ENCODE measurements around the gene HS3ST5. TPM values are rescaled to one million over a fixed set of nuclear protein-coding genes. Genes with fewer than 3 reads are reported as not detected.

The HS3ST5 gene
- total and polyA plus RNA-seq, 2 donors (not counting 3 experiments of a cell fraction or from before 2014, with no cell fraction given), result not detected

- Histone ChIP-seq H3K36me3 (ENCODE audit: control insufficient read depth in 2 of 2, extremely low read depth in 1 of 2, insufficient read depth in 2 of 2, low read length in 2 of 2) (no peaks in the 10 kb centered on the region), H2AFZ (ENCODE audit: low read depth, low read length) (no peak overlapping the region), H3K4me3 (replicated peaks in 1 of 3; ENCODE audit: insufficient read depth in 1 of 3, low read depth in 1 of 3, low read length in 3 of 3) (no peak overlapping the region), H3K4me1 (ENCODE audit: control insufficient read depth, extremely low read depth, insufficient read depth, low read length) (no peaks in the 10 kb centered on the region), H3K9me3 (replicated peaks; ENCODE audit: control insufficient read depth, insufficient read depth, low read length) (no peaks in the 10 kb centered on the region), H3K27me3 (ENCODE audit: control insufficient read depth in 2 of 2, insufficient read depth in 2 of 2, low read length in 2 of 2) (no peaks in the 10 kb centered on the region), H3K4me2 (ENCODE audit: insufficient read depth, low read length) (no peak overlapping the region), H3K9me1 (replicated peaks; ENCODE audit: control insufficient read depth, extremely low read depth, insufficient read depth, low read length) (no peaks in the 10 kb centered on the region), H3K9ac (replicated peaks; ENCODE audit: extremely low read depth, insufficient read depth, low read length) (no peak overlapping the region), H3K27ac (ENCODE audit: insufficient read depth, low read depth, low read length) (no peak overlapping the region), H3K79me2 (ENCODE audit: control insufficient read depth, insufficient read depth, low read length) (no peaks in the 10 kb centered on the region), H4K20me1 (replicated peaks; ENCODE audit: control insufficient read depth, extremely low read depth, insufficient read depth, low read length) (no peaks in the 10 kb centered on the region)
- ChIA-PET POLR2A (no interaction called here), CTCF (no interaction called here)
- no TSS peak for BruUV-seq (replicated peaks)
- TF ChIP-seq FOS (IDR thresholded peaks at IDR 0.05; ENCODE audit: borderline replicate concordance, insufficient read depth, low read length), result no peak
- TF ChIP-seq POLR2AphosphoS5 (IDR thresholded peaks at IDR 0.05; ENCODE audit: insufficient read depth, low read depth, low read length), result no peak
- TF ChIP-seq CTCF (IDR thresholded peaks at IDR 0.05; ENCODE audit: extremely low read depth in 1 of 2, insufficient read depth in 1 of 2, low read depth in 1 of 2, low read length in 2 of 2), result no peak
- TF ChIP-seq GATA2 (IDR thresholded peaks at IDR 0.05; ENCODE audit: insufficient read depth, insufficient read length, low read depth, low read length), result no peak
- no peak for TF ChIP-seq MAX (IDR thresholded peaks at IDR 0.05; ENCODE audit: insufficient read depth, insufficient read length)
- intact Hi-C loops (cut with micrococcal nuclease) (no loop called here), dilution Hi-C loops (cut with MboI; ENCODE audit: extremely low pct_ligation_motif_present, low sequenced_read_pairs) (no loop called here)
- DNase-seq (ENCODE audit: low read depth, low spot score), result no peak
- FAIRE-seq, result no peak
Observed at GRCh38 chr6:114382406-114382805, 39.6 kb upstream of the HS3ST5 start.

GRCh38 chr6:114377881-114378280 is 35.1 kb upstream of the HS3ST5 start:
- Histone ChIP-seq H3K4me2 (ENCODE audit: insufficient read depth, low read length) (no peak overlapping the region), H3K79me2 (ENCODE audit: control insufficient read depth, insufficient read depth, low read length) (no peaks in the 10 kb centered on the region), H2AFZ (ENCODE audit: low read depth, low read length) (no peak overlapping the region), H3K9me1 (replicated peaks; ENCODE audit: control insufficient read depth, extremely low read depth, insufficient read depth, low read length) (no peaks in the 10 kb centered on the region), H3K4me1 (ENCODE audit: control insufficient read depth, extremely low read depth, insufficient read depth, low read length) (no peaks in the 10 kb centered on the region), H3K27ac (ENCODE audit: insufficient read depth, low read depth, low read length) (no peak overlapping the region), H3K27me3 (ENCODE audit: control insufficient read depth in 2 of 2, insufficient read depth in 2 of 2, low read length in 2 of 2) (no peaks in the 10 kb centered on the region), H3K9ac (replicated peaks; ENCODE audit: extremely low read depth, insufficient read depth, low read length) (no peak overlapping the region), H3K9me3 (replicated peaks; ENCODE audit: control insufficient read depth, insufficient read depth, low read length) (no peaks in the 10 kb centered on the region), H3K36me3 (ENCODE audit: control insufficient read depth in 2 of 2, extremely low read depth in 1 of 2, insufficient read depth in 2 of 2, low read length in 2 of 2) (no peaks in the 10 kb centered on the region), H3K4me3 (replicated peaks in 1 of 3; ENCODE audit: insufficient read depth in 1 of 3, low read depth in 1 of 3, low read length in 3 of 3) (no peak overlapping the region), H4K20me1 (replicated peaks; ENCODE audit: control insufficient read depth, extremely low read depth, insufficient read depth, low read length) (no peaks in the 10 kb centered on the region)
- DNase-seq (ENCODE audit: low read depth, low spot score) (no peak), FAIRE-seq (no peak)
- no peak for TF ChIP-seq EZH2 (IDR thresholded peaks at IDR 0.05; ENCODE audit: borderline replicate concordance, low read depth, low read length, severe bottlenecking)
- no peak for TF ChIP-seq CTCF (IDR thresholded peaks at IDR 0.05; ENCODE audit: extremely low read depth in 1 of 2, insufficient read depth in 1 of 2, low read depth in 1 of 2, low read length in 2 of 2)
- no peak for TF ChIP-seq GATA2 (IDR thresholded peaks at IDR 0.05; ENCODE audit: insufficient read depth, insufficient read length, low read depth, low read length)
- TF ChIP-seq POLR2AphosphoS5 (IDR thresholded peaks at IDR 0.05; ENCODE audit: insufficient read depth, low read depth, low read length), result no peak
- TF ChIP-seq MYC (IDR thresholded peaks at IDR 0.05; ENCODE audit: low read depth, low read length), result no peak
- TF ChIP-seq JUN (IDR thresholded peaks at IDR 0.05; ENCODE audit: borderline replicate concordance, insufficient read depth, insufficient read length, low read depth), result no peak
- no peak for TF ChIP-seq POLR2A (IDR thresholded peaks at IDR 0.05; ENCODE audit: low read depth, low read length)
- TF ChIP-seq MAX (IDR thresholded peaks at IDR 0.05; ENCODE audit: insufficient read depth, insufficient read length), result no peak
- TF ChIP-seq FOS (IDR thresholded peaks at IDR 0.05; ENCODE audit: borderline replicate concordance, insufficient read depth, low read length), result no peak
- dilution Hi-C loops (cut with MboI; ENCODE audit: extremely low pct_ligation_motif_present, low sequenced_read_pairs) (no loop called here), intact Hi-C loops (cut with micrococcal nuclease) (no loop called here)
- BruUV-seq (replicated peaks), result no TSS peak
- ChIA-PET POLR2A (no interaction called here), CTCF (interaction anchor here (1.2 kb wide), 1 partner anchor 9 kb away, joined by 3 read pairs; no protein-coding TSS in a partner anchor)
